Measurements from ENCODE around the gene THRB. TPM values are rescaled to one million over a fixed set of nuclear protein-coding genes. Genes with fewer than 3 reads are reported as not detected.

The THRB gene
- total RNA-seq, 1 donor from 2014 or later, result 22.8 TPM

DNA sequence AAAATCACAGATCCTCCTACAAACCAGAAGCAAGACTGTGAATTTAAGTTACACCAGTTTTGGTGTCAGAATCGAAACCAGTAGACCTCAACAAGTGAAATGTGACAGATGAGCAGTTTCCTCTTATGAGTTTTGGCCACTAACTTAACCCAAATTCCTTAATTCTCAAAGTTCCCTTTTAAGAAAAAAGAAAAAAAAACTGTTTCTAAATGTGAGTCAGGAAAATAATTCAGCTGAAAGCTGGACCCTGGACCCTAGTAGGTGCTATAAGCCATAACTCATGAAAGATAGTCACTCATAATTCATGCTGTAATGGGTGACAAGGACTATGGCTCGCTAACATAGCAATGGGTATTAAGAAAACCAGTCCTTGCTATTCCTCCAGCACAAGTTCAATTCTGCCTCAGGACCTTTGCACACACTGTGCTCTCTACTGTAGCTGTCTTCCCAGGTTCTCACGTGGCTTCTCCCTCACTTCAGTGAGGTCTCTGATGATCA lies 9.0 kb upstream of the THRB start:
- Histone ChIP-seq H3K27me3 (no peaks in the 10 kb centered on the region), H3K4me3 (no peak overlapping the region), H3K9me3 (no peaks in the 10 kb centered on the region), H3K4me1 (no peaks in the 10 kb centered on the region), H3K27ac (no peak overlapping the region), H3K36me3 (no peaks in the 10 kb centered on the region)
- DNase-seq (ENCODE audit: extremely low spot score in 2 of 2), result no peak
- TF ChIP-seq POLR2AphosphoS5 (IDR thresholded peaks at IDR 0.05; ENCODE audit: insufficient read depth in 1 of 2, low read depth in 1 of 2) (no peak), POLR2A (IDR thresholded peaks at IDR 0.05) (no peak), CTCF (IDR thresholded peaks at IDR 0.05) (no peak)
- intact Hi-C loops (cut with DNase I), result no loop called here

DNA sequence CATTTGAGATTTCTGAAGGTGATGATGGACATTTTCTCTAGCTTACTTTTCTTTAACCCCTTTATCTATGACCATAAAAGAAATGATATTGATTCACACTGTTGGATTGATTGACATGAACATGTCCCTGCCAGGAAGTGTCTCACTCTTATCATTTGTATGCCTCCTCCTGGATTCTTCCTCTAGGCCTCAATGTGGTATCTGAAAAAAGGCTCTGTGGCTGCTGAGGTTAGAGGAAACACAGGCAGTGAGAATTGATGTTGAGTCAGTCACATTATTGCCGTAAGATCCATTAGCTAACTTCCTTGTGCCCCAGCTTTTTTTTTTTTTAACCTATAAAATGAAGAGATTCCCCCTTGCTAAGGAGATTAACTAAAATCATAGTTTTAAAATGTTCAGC lies 8.0 kb upstream of the THRB start:
- Histone ChIP-seq H3K27ac (no peak overlapping the region), H3K4me3 (no peak overlapping the region), H3K4me1 (no peaks in the 10 kb centered on the region), H3K9me3 (no peaks in the 10 kb centered on the region), H3K36me3 (no peaks in the 10 kb centered on the region), H3K27me3 (no peaks in the 10 kb centered on the region)
- intact Hi-C loops (cut with DNase I), result no loop called here
- TF ChIP-seq POLR2AphosphoS5 (IDR thresholded peaks at IDR 0.05; ENCODE audit: insufficient read depth in 1 of 2, low read depth in 1 of 2) (no peak), POLR2A (IDR thresholded peaks at IDR 0.05) (no peak), CTCF (IDR thresholded peaks at IDR 0.05) (no peak)
- DNase-seq (ENCODE audit: extremely low spot score in 2 of 2), result no peak

GRCh38 chr3:24500806-24501205 lies 6.2 kb upstream of the THRB start:
- Histone ChIP-seq H3K4me1 (peaks cover 8% of the 10 kb centered on the region), H3K4me3 (no peak overlapping the region), H3K27me3 (no peaks in the 10 kb centered on the region), H3K9me3 (no peaks in the 10 kb centered on the region), H3K36me3 (no peaks in the 10 kb centered on the region), H3K27ac (no peak overlapping the region)
- no peak for DNase-seq (ENCODE audit: extremely low spot score in 2 of 2)
- intact Hi-C loops (cut with DNase I), result no loop called here
- TF ChIP-seq POLR2A (IDR thresholded peaks at IDR 0.05), result no peak
- no peak for TF ChIP-seq CTCF (IDR thresholded peaks at IDR 0.05)
- TF ChIP-seq POLR2AphosphoS5 (IDR thresholded peaks at IDR 0.05; ENCODE audit: insufficient read depth in 1 of 2, low read depth in 1 of 2), result no peak

DNA sequence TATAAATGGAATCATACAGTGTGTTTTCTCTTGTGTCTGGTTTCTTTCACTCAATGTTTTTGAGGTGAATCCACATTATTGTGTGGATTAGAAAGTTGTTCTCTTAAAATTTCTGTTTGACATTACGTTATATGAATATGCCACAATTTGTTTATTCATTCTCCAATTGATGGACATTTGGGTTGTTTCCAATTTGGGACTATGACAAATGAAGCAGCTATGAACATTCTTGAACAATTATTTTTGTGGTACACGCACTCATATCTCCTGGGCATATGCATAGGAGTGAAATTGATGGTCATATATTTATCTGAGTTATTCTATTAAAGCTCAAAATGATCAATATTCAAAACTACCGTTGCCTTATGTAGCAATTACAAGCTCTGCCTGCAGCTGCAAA lies 5.3 kb upstream of the THRB start:
- Histone ChIP-seq H3K27me3 (no peaks in the 10 kb centered on the region), H3K4me1 (peaks cover 12% of the 10 kb centered on the region), H3K9me3 (no peaks in the 10 kb centered on the region), H3K36me3 (no peaks in the 10 kb centered on the region), H3K4me3 (no peak overlapping the region), H3K27ac (no peak overlapping the region)
- TF ChIP-seq POLR2A (IDR thresholded peaks at IDR 0.05), result no peak
- no peak for TF ChIP-seq POLR2AphosphoS5 (IDR thresholded peaks at IDR 0.05; ENCODE audit: insufficient read depth in 1 of 2, low read depth in 1 of 2)
- TF ChIP-seq CTCF (IDR thresholded peaks at IDR 0.05), result no peak
- no peak for DNase-seq (ENCODE audit: extremely low spot score in 2 of 2)
- intact Hi-C loops (cut with DNase I), result loop anchor here (10.0 kb wide), 1 partner anchor 235 kb away; no protein-coding TSS in a partner anchor

DNA sequence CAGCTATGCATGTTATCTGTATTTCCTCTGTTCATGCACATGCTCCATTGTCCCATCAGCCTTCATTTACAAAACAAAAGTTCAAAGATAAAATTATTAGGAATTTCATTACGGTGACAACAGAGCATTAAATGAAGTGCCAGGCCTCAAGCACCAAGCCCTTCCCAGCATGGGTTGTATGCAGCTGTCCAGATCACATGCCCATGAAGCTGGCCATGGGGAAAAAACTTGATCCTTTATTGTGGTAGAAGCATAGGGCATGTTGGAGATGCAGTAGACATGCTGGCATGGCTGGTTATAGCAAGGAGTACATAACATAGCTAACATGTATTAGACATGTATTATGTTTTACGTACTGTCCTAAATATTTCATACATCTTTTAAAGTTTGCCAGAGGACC lies 4.1 kb upstream of the THRB start:
- Histone ChIP-seq H3K9me3 (no peaks in the 10 kb centered on the region), H3K4me3 (no peak overlapping the region), H3K4me1 (peaks cover 13% of the 10 kb centered on the region), H3K27me3 (no peaks in the 10 kb centered on the region), H3K27ac (no peak overlapping the region), H3K36me3 (no peaks in the 10 kb centered on the region)
- intact Hi-C loops (cut with DNase I), result loop anchor here (10.0 kb wide), 1 partner anchor 234 kb away; no protein-coding TSS in a partner anchor
- TF ChIP-seq CTCF (IDR thresholded peaks at IDR 0.05) (no peak), POLR2AphosphoS5 (IDR thresholded peaks at IDR 0.05; ENCODE audit: insufficient read depth in 1 of 2, low read depth in 1 of 2) (no peak), POLR2A (IDR thresholded peaks at IDR 0.05) (no peak)
- no peak for DNase-seq (ENCODE audit: extremely low spot score in 2 of 2)

Data from vagina (tissue), 2 donors.